HepG2 (cell line): ENCODE data around the gene SRC. TPM values are rescaled to one million over a fixed set of nuclear protein-coding genes. Genes with fewer than 3 reads are reported as not detected.

Experiments
- EEA1 ChIP-seq: sonication (generic); formaldehyde crosslinking; IDR thresholded peaks from 2 replicates; pipeline ENCODE4 v1.5.1; 2020; ENCODE audit warnings: mild to moderate bottlenecking, missing genetic modification reagents, borderline replicate concordance
- ETV6 ChIP-seq: sonication (generic); formaldehyde crosslinking; conservative IDR thresholded peaks from 2 replicates; pipeline ENCODE4 v1.4.0; 2020; ENCODE audit warnings: missing genetic modification reagents
- EZH2 ChIP-seq: conservative IDR thresholded peaks from 2 replicates; pipeline ENCODE4 v1.6.1; 2012; ENCODE audit warnings: mild to moderate bottlenecking, low read depth, low read length, moderate library complexity
- FOXA1 ChIP-seq, 2 experiments: fragments of 450-650 bp in 1 of 2; sonication (generic) in 1 of 2; formaldehyde crosslinking in 1 of 2; IDR thresholded peaks; 2 replicates each; pipeline versions ENCODE4 v1.4.0 to v1.6.1; 2016 to 2020; ENCODE audit warnings: missing genetic modification reagents in 1 of 2
- IKZF1 ChIP-seq: fragments of 450-650 bp; IDR thresholded peaks from 2 replicates; pipeline ENCODE4 v1.7.1; 2016
- MAFG ChIP-seq: sonication (generic); formaldehyde crosslinking; IDR thresholded peaks from 2 replicates; pipeline ENCODE4 v1.5.1; 2020; ENCODE audit warnings: mild to moderate bottlenecking, missing genetic modification reagents
- NR2F6 ChIP-seq, 2 experiments: IDR thresholded peaks; 2 replicates each; pipeline ENCODE4 v1.6.1; 2016; ENCODE audit warnings: antibody characterized with exemption in 1 of 2, mild to moderate bottlenecking in 1 of 2
- SRSF4 ChIP-seq: fragments of 200-400 bp; formaldehyde crosslinking; IDR thresholded peaks from one replicate; pipeline ENCODE4 v1.6.1; 2018; ENCODE audit warnings: mild to moderate bottlenecking, low read depth, low read length, moderate library complexity; ENCODE audit not compliant: poor library complexity, severe bottlenecking
- ZFYVE20 ChIP-seq: sonication (generic); formaldehyde crosslinking; IDR thresholded peaks from 2 replicates; pipeline ENCODE4 v1.8.0; 2023; ENCODE audit warnings: low read depth, mild to moderate bottlenecking, moderate library complexity, missing genetic modification reagents, borderline replicate concordance
- ZNF12 ChIP-seq: sonication (generic); formaldehyde crosslinking; IDR thresholded peaks from 2 replicates; pipeline ENCODE4 v1.5.0; 2020; ENCODE audit warnings: missing genetic modification reagents
- ZNF180 ChIP-seq: sonication (generic); formaldehyde crosslinking; IDR thresholded peaks from 2 replicates; pipeline ENCODE4 v1.4.0; 2020; ENCODE audit warnings: low read depth, missing genetic modification reagents, borderline replicate concordance
- ZNF224 ChIP-seq: sonication (generic); formaldehyde crosslinking; IDR thresholded peaks from 2 replicates; pipeline ENCODE4 v1.5.0; 2020; ENCODE audit warnings: mild to moderate bottlenecking, missing genetic modification reagents
- ZNF234 ChIP-seq: sonication (generic); formaldehyde crosslinking; conservative IDR thresholded peaks from 2 replicates; pipeline ENCODE4 v1.5.1; 2020; ENCODE audit warnings: mild to moderate bottlenecking, missing genetic modification reagents
- ZNF331 ChIP-seq: sonication (generic); formaldehyde crosslinking; IDR thresholded peaks from 2 replicates; pipeline ENCODE4 v1.4.0; 2020; ENCODE audit warnings: missing genetic modification reagents
- ZNF557 ChIP-seq: sonication (generic); formaldehyde crosslinking; IDR thresholded peaks from 2 replicates; pipeline ENCODE4 v1.4.0; 2020; ENCODE audit warnings: missing genetic modification reagents
- ZNF850 ChIP-seq: sonication (generic); formaldehyde crosslinking; conservative IDR thresholded peaks from 2 replicates; pipeline ENCODE4 v1.9.0; 2021; ENCODE audit warnings: mild to moderate bottlenecking, missing genetic modification reagents
- polyA plus RNA-seq, 8 experiments: library from polyadenylated mRNA; depleted of rRNA in 3 of 8; stranded (reverse) in 7 of 8; unstranded in 1 of 8; fragments of >200 nt; fragmentation: Illumina TruSeq in 4 of 8; extraction: Trizol in 4 of 8; gene quantifications; 2 replicates each; pipeline versions ENCODE4 v1.2.1 to v1.2.3, GENCODE V29; 2011 to 2016; ENCODE audit warnings: low read depth in 4 of 8, missing spikeins in 1 of 8, mixed read lengths in 1 of 8; ENCODE audit not compliant: insufficient read depth in 1 of 8
- total RNA-seq, 5 experiments: library from RNA; depleted of rRNA; stranded (reverse); fragments of >200 nt; fragmentation: Illumina TruSeq; extraction: Trizol; gene quantifications; 2 replicates each; pipeline ENCODE4 v1.2.3, GENCODE V29; 2016; ENCODE audit warnings: low read depth in 1 of 5
- TF ChIP-seq, protein P1 (sequence below): sonication (generic); formaldehyde crosslinking; IDR thresholded peaks from 2 replicates; pipeline ENCODE4 v1.4.0; 2020; ENCODE audit warnings: missing genetic modification reagents
- TF ChIP-seq, protein P2 (sequence below): sonication (generic); formaldehyde crosslinking; conservative IDR thresholded peaks from 2 replicates; pipeline ENCODE4 v1.8.1; 2023; ENCODE audit warnings: missing genetic modification reagents
- TF ChIP-seq, protein P3 (sequence below): sonication (generic); formaldehyde crosslinking; IDR thresholded peaks from 2 replicates; pipeline ENCODE4 v1.4.0; 2020; ENCODE audit warnings: missing genetic modification reagents
- TF ChIP-seq, protein P4 (sequence below): sonication (generic); formaldehyde crosslinking; IDR thresholded peaks from 2 replicates; pipeline ENCODE4 v1.8.1; 2022; ENCODE audit warnings: mild to moderate bottlenecking, missing genetic modification reagents

SRC gene
- total and polyA plus RNA-seq, 2 of the 13 experiments (the other 11 are each of a cell fraction or from before 2014, with no cell fraction given), result 54.7 to 192 TPM

DNA sequence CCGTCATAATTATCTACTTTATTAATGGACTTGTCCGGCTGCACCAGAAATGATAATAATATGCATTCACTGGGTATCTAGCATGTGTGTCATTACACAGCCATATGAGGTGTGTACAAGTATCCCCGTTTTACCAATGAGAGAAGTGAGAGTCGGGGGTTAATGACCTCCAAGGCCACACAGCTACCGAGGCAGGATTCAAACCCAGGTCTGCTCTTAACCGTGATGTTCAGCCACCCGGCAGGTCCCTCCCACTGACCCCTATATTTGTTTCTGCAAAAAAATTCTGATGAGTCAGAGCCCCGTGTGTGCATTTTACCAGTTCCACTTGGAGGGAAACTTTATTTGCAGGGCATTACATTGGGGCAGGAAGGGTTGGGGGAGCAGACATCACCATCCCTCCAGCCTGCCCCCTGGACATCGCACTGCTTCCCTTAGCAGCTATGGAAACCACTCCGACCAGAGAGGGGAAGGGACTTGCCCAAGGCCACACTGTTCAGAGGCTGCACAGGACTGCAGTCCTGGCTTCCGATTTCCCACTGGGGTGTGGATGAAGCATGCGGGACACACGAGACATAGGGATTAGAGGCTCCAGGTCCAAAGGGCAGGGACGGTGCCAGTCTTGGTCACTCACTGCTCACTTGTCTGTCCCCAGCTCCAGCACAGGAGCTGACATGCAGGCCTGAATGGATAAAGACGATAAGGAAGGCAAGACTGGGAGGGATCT lies 10.1 kb upstream of the SRC start (continued):
- no peak for TF ChIP-seq ZNF850 (CRISPR knock-in tag)
- TF ChIP-seq ZNF12 (CRISPR knock-in tag), result peak; percentile 15; the same call in 1 of the 2 replicates
- TF ChIP-seq, protein P1, sequence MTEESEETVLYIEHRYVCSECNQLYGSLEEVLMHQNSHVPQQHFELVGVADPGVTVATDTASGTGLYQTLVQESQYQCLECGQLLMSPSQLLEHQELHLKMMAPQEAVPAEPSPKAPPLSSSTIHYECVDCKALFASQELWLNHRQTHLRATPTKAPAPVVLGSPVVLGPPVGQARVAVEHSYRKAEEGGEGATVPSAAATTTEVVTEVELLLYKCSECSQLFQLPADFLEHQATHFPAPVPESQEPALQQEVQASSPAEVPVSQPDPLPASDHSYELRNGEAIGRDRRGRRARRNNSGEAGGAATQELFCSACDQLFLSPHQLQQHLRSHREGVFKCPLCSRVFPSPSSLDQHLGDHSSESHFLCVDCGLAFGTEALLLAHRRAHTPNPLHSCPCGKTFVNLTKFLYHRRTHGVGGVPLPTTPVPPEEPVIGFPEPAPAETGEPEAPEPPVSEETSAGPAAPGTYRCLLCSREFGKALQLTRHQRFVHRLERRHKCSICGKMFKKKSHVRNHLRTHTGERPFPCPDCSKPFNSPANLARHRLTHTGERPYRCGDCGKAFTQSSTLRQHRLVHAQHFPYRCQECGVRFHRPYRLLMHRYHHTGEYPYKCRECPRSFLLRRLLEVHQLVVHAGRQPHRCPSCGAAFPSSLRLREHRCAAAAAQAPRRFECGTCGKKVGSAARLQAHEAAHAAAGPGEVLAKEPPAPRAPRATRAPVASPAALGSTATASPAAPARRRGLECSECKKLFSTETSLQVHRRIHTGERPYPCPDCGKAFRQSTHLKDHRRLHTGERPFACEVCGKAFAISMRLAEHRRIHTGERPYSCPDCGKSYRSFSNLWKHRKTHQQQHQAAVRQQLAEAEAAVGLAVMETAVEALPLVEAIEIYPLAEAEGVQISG (CRISPR knock-in tag), result peak; percentile 40; the same call in 1 of the 2 replicates
- no peak for TF ChIP-seq ZNF224 (CRISPR knock-in tag)
- TF ChIP-seq, protein P2, sequence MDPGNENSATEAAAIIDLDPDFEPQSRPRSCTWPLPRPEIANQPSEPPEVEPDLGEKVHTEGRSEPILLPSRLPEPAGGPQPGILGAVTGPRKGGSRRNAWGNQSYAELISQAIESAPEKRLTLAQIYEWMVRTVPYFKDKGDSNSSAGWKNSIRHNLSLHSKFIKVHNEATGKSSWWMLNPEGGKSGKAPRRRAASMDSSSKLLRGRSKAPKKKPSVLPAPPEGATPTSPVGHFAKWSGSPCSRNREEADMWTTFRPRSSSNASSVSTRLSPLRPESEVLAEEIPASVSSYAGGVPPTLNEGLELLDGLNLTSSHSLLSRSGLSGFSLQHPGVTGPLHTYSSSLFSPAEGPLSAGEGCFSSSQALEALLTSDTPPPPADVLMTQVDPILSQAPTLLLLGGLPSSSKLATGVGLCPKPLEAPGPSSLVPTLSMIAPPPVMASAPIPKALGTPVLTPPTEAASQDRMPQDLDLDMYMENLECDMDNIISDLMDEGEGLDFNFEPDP (CRISPR knock-in tag), result no peak
- TF ChIP-seq EEA1 (CRISPR knock-in tag), result no peak
- TF ChIP-seq NR2F6 (IDR thresholded peaks at IDR 0.05), result peak; percentile 44; the same call in 1 of the 2 replicates
- TF ChIP-seq NR2F6 (CRISPR knock-in tag; IDR thresholded peaks at IDR 0.05), result no peak
- no peak for TF ChIP-seq MAFG (CRISPR knock-in tag)
- TF ChIP-seq, protein P3, sequence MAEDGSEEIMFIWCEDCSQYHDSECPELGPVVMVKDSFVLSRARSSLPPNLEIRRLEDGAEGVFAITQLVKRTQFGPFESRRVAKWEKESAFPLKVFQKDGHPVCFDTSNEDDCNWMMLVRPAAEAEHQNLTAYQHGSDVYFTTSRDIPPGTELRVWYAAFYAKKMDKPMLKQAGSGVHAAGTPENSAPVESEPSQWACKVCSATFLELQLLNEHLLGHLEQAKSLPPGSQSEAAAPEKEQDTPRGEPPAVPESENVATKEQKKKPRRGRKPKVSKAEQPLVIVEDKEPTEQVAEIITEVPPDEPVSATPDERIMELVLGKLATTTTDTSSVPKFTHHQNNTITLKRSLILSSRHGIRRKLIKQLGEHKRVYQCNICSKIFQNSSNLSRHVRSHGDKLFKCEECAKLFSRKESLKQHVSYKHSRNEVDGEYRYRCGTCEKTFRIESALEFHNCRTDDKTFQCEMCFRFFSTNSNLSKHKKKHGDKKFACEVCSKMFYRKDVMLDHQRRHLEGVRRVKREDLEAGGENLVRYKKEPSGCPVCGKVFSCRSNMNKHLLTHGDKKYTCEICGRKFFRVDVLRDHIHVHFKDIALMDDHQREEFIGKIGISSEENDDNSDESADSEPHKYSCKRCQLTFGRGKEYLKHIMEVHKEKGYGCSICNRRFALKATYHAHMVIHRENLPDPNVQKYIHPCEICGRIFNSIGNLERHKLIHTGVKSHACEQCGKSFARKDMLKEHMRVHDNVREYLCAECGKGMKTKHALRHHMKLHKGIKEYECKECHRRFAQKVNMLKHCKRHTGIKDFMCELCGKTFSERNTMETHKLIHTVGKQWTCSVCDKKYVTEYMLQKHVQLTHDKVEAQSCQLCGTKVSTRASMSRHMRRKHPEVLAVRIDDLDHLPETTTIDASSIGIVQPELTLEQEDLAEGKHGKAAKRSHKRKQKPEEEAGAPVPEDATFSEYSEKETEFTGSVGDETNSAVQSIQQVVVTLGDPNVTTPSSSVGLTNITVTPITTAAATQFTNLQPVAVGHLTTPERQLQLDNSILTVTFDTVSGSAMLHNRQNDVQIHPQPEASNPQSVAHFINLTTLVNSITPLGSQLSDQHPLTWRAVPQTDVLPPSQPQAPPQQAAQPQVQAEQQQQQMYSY (CRISPR knock-in tag), result no peak
- no peak for TF ChIP-seq ZNF180 (CRISPR knock-in tag)
- TF ChIP-seq, protein P4, sequence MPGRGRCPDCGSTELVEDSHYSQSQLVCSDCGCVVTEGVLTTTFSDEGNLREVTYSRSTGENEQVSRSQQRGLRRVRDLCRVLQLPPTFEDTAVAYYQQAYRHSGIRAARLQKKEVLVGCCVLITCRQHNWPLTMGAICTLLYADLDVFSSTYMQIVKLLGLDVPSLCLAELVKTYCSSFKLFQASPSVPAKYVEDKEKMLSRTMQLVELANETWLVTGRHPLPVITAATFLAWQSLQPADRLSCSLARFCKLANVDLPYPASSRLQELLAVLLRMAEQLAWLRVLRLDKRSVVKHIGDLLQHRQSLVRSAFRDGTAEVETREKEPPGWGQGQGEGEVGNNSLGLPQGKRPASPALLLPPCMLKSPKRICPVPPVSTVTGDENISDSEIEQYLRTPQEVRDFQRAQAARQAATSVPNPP, result no peak
- TF ChIP-seq IKZF1, result no peak
- no peak for TF ChIP-seq FOXA1 (IDR thresholded peaks at IDR 0.05)
- no peak for TF ChIP-seq FOXA1 (CRISPR knock-in tag; IDR thresholded peaks at IDR 0.05)
- TF ChIP-seq SRSF4, result no peak
- TF ChIP-seq ZNF234 (CRISPR knock-in tag), result no peak
- TF ChIP-seq ZNF557, result no peak
- peak; percentile 57 for TF ChIP-seq ZNF331 (CRISPR knock-in tag)
- no peak for TF ChIP-seq ETV6
- no peak for TF ChIP-seq EZH2
- no peak for TF ChIP-seq ZFYVE20
